ENCODE results near the gene VPS45. TPM values are rescaled to one million over a fixed set of nuclear protein-coding genes. Genes with fewer than 3 reads are reported as not detected.
A peak's percentile ranks its signal among the peaks of the same experiment; 100 is the strongest.

The VPS45 gene
- total and polyA plus RNA-seq, 2 of the 8 experiments (the other 6 are each of a cell fraction or from before 2014, with no cell fraction given), result 19.1 to 27.6 TPM

DNA sequence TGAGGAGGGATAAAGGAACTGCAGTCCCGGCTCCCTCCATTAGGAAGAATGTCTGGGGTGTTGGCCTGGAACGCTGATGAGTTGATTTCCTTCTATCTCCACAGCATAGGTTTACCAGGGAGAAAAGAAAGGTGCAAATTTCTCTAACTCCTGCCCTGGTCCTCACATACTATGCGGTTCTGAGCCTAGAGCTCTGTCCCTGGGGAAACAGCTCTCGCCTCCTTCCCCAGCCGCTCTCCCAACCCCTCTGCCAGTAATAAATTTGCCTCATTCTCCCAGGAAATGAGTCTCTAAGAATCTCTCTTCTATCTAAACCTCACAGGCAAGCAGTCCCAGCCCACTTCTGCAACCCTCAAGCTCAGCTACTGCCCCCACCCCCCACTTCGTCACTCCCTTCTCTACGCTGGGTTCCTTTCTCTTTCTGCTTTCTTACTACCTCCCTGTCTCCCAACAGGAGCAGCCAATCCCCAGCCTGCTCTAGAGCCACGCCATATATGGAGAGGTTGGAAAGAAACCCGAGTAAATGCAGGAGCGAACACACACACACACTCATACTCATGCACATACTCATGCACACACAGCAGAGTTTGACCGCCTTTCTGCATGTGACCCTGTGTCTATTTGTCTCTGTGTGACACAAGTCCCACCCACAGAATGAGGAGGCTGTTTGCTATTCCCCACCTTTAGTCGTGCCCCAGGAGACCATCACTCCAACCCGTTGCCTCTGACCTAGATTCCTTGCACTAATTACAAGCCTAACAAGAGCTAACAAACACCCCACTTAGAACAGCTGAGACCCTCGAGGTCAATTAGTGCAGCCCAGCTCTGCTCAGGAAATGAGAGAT lies 95.5 kb downstream of the VPS45 start (continued):
- TF ChIP-seq MAX (IDR thresholded peaks at IDR 0.05), result peak; percentile 52; the same call in 1 of the 2 replicates
- no peak for TF ChIP-seq CBX5 (IDR thresholded peaks at IDR 0.05; ENCODE audit: low read depth, low read length)
- TF ChIP-seq, protein P1, sequence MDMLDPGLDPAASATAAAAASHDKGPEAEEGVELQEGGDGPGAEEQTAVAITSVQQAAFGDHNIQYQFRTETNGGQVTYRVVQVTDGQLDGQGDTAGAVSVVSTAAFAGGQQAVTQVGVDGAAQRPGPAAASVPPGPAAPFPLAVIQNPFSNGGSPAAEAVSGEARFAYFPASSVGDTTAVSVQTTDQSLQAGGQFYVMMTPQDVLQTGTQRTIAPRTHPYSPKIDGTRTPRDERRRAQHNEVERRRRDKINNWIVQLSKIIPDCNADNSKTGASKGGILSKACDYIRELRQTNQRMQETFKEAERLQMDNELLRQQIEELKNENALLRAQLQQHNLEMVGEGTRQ (IDR thresholded peaks at IDR 0.05; ENCODE audit: low read length), result no peak
- TF ChIP-seq, protein P2, sequence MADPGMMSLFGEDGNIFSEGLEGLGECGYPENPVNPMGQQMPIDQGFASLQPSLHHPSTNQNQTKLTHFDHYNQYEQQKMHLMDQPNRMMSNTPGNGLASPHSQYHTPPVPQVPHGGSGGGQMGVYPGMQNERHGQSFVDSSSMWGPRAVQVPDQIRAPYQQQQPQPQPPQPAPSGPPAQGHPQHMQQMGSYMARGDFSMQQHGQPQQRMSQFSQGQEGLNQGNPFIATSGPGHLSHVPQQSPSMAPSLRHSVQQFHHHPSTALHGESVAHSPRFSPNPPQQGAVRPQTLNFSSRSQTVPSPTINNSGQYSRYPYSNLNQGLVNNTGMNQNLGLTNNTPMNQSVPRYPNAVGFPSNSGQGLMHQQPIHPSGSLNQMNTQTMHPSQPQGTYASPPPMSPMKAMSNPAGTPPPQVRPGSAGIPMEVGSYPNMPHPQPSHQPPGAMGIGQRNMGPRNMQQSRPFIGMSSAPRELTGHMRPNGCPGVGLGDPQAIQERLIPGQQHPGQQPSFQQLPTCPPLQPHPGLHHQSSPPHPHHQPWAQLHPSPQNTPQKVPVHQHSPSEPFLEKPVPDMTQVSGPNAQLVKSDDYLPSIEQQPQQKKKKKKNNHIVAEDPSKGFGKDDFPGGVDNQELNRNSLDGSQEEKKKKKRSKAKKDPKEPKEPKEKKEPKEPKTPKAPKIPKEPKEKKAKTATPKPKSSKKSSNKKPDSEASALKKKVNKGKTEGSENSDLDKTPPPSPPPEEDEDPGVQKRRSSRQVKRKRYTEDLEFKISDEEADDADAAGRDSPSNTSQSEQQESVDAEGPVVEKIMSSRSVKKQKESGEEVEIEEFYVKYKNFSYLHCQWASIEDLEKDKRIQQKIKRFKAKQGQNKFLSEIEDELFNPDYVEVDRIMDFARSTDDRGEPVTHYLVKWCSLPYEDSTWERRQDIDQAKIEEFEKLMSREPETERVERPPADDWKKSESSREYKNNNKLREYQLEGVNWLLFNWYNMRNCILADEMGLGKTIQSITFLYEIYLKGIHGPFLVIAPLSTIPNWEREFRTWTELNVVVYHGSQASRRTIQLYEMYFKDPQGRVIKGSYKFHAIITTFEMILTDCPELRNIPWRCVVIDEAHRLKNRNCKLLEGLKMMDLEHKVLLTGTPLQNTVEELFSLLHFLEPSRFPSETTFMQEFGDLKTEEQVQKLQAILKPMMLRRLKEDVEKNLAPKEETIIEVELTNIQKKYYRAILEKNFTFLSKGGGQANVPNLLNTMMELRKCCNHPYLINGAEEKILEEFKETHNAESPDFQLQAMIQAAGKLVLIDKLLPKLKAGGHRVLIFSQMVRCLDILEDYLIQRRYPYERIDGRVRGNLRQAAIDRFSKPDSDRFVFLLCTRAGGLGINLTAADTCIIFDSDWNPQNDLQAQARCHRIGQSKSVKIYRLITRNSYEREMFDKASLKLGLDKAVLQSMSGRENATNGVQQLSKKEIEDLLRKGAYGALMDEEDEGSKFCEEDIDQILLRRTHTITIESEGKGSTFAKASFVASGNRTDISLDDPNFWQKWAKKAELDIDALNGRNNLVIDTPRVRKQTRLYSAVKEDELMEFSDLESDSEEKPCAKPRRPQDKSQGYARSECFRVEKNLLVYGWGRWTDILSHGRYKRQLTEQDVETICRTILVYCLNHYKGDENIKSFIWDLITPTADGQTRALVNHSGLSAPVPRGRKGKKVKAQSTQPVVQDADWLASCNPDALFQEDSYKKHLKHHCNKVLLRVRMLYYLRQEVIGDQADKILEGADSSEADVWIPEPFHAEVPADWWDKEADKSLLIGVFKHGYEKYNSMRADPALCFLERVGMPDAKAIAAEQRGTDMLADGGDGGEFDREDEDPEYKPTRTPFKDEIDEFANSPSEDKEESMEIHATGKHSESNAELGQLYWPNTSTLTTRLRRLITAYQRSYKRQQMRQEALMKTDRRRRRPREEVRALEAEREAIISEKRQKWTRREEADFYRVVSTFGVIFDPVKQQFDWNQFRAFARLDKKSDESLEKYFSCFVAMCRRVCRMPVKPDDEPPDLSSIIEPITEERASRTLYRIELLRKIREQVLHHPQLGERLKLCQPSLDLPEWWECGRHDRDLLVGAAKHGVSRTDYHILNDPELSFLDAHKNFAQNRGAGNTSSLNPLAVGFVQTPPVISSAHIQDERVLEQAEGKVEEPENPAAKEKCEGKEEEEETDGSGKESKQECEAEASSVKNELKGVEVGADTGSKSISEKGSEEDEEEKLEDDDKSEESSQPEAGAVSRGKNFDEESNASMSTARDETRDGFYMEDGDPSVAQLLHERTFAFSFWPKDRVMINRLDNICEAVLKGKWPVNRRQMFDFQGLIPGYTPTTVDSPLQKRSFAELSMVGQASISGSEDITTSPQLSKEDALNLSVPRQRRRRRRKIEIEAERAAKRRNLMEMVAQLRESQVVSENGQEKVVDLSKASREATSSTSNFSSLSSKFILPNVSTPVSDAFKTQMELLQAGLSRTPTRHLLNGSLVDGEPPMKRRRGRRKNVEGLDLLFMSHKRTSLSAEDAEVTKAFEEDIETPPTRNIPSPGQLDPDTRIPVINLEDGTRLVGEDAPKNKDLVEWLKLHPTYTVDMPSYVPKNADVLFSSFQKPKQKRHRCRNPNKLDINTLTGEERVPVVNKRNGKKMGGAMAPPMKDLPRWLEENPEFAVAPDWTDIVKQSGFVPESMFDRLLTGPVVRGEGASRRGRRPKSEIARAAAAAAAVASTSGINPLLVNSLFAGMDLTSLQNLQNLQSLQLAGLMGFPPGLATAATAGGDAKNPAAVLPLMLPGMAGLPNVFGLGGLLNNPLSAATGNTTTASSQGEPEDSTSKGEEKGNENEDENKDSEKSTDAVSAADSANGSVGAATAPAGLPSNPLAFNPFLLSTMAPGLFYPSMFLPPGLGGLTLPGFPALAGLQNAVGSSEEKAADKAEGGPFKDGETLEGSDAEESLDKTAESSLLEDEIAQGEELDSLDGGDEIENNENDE (IDR thresholded peaks at IDR 0.05; ENCODE audit: insufficient replicate concordance, low read length), result no peak
- no peak; the same call in 1 of the 2 replicates for TF ChIP-seq SP1 (IDR thresholded peaks at IDR 0.05; ENCODE audit: low read depth, low read length)
- TF ChIP-seq ASH2L (IDR thresholded peaks at IDR 0.05; ENCODE audit: low read length), result peak; percentile 93

Measured in H1 (cell line).